ENCODE measurements around the gene EPGN.
A peak's percentile ranks its signal among the peaks of the same experiment; 100 is the strongest.

The EPGN gene, protein sequence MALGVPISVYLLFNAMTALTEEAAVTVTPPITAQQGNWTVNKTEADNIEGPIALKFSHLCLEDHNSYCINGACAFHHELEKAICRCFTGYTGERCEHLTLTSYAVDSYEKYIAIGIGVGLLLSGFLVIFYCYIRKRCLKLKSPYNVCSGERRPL

DNA sequence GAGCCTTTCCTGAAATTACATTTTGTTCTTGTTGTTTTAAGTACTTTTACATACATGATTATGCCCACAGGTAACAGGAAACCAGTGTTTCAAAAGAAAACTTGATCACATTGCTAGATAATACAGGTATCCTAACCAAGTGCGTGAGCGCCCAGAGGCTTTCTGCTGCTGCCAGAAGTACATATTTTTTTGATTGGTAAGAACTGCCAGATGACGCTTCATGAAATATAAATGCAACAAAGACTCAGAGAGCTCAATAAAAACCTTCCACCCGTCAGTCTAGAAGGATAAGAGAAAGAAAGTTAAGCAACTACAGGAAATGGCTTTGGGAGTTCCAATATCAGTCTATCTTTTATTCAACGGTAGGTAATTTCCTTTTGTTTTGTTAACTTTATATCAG lies at the start of gene EPGN:
Gene EPGN (plus strand): TSS at position 256 of the 400 bp plus-strand sequence. CDS start 64 bp downstream, at position 320.
- TF ChIP-seq, protein P1, sequence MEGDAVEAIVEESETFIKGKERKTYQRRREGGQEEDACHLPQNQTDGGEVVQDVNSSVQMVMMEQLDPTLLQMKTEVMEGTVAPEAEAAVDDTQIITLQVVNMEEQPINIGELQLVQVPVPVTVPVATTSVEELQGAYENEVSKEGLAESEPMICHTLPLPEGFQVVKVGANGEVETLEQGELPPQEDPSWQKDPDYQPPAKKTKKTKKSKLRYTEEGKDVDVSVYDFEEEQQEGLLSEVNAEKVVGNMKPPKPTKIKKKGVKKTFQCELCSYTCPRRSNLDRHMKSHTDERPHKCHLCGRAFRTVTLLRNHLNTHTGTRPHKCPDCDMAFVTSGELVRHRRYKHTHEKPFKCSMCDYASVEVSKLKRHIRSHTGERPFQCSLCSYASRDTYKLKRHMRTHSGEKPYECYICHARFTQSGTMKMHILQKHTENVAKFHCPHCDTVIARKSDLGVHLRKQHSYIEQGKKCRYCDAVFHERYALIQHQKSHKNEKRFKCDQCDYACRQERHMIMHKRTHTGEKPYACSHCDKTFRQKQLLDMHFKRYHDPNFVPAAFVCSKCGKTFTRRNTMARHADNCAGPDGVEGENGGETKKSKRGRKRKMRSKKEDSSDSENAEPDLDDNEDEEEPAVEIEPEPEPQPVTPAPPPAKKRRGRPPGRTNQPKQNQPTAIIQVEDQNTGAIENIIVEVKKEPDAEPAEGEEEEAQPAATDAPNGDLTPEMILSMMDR (conservative IDR thresholded peaks at IDR 0.05; ENCODE audit: low read depth, low read length): no peak
- H3K4me3 ChIP-seq (ENCODE audit: low read depth, low read length): no peak within 1 kb of the TSS
- DNase-seq (ENCODE audit: low read depth): peak; percentile 19

DNA sequence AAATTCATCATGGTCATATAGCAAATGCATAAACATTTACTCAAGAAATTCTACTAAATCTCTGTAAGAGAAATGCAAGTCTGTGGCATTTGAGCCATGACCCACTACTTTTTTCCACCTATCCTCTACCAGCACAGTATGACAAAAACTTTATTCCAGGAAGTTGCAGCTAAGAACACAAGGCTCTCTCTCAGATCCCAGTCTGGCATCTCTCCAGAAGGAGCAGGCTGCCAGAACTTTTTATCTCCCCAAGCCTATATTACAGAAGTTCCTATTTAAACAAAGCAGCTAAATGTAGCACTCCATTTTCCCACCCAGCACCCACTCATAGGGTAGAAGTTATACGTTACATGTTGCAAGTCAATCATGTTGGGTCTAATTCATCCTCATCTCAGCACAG lies 49.3 kb upstream of the EPGN start:
- DNase-seq (ENCODE audit: low read depth): peak; percentile 87
- TF ChIP-seq, protein P1 (conservative IDR thresholded peaks at IDR 0.05; ENCODE audit: low read depth, low read length): no peak
- H3K4me3 ChIP-seq (ENCODE audit: low read depth, low read length): no peak overlapping the region

DNA sequence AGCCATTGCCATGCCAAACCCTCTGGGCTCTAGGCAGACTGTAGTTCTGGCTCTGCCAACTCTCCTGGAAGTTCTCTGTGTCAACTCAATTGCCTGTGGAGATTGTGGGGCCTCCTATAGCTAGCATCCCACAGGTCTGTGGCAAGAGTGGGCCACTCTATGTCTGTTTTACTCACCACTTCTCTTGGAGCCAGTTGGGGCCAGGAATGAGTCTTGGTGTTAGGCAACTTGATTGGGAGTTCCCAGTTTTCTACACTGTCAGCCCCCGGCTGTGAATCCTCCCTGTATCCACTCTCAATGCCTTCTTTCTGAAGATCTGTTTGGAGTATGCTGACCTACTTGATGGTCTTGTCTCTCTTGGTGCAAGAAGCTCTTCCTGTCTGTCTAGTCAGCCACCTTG lies 48.2 kb upstream of the EPGN start:
- DNase-seq (ENCODE audit: low read depth): no peak
- TF ChIP-seq, protein P1 (conservative IDR thresholded peaks at IDR 0.05; ENCODE audit: low read depth, low read length): no peak
- H3K4me3 ChIP-seq (ENCODE audit: low read depth, low read length): no peak overlapping the region

DNA sequence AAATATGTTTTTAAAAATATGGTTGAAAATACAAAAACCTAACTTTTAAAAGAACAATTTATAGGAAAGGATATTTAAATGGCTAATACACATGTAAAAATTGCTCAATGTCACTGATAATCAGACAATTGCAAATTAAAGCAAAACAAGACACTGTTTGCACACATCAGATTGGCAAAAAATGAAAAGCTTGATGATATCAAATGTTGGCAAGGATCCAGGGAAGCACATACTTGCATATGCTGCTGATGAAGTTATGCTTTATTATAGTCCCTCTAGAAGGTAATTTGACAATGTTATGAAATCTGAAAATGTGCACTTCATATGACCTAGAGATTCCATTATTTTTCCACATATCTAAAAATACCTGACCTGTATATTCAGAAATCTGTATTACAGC lies 45.7 kb upstream of the EPGN start:
- TF ChIP-seq, protein P1 (conservative IDR thresholded peaks at IDR 0.05; ENCODE audit: low read depth, low read length): no peak

DNA sequence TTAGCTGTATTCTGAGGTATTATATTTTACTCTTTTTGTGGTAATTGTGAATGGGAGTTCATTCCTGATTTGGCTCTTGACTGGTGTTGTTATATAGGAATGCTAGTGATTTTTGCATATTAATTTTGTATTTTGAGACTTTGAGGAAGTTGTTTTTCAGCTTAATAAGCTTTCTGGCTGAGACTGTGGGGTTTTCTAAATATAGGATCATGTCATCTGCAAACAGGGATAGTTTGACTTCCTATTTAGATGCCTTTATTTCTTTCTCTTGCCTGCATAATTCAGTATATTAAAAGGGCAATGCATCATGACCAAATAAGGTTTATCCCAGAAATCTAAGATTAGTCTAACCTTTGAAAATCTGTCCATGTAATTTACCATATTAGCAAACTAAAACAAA lies 44.7 kb upstream of the EPGN start:
- no peak overlapping the region for H3K4me3 ChIP-seq (ENCODE audit: low read depth, low read length)
- DNase-seq (ENCODE audit: low read depth): no peak
- TF ChIP-seq, protein P1 (conservative IDR thresholded peaks at IDR 0.05; ENCODE audit: low read depth, low read length): no peak

More for the DNA sequence above, 45.7 kb upstream of the EPGN start:
- peak; percentile 59 for DNase-seq (ENCODE audit: low read depth)
- no peak overlapping the region for H3K4me3 ChIP-seq (ENCODE audit: low read depth, low read length)

DNA sequence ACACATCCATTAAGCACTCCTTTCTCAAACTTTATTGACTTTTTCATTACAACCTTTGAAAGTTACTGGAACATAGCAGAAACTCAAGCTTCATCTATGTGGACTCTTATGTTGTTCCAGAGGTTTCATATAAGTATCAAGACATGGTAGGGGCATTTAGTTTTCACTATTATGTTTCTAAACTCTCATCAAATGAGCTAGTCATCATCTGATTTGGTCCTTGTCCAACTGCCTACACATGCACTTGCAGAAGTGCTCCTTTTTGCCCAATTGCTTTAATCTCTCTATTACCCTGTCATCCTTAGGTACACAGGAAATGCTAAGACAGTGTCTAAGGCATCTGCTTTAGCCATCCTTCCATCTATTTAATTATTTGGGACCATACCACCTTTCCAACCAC lies 42.2 kb upstream of the EPGN start:
- H3K4me3 ChIP-seq (ENCODE audit: low read depth, low read length): no peak overlapping the region
- DNase-seq (ENCODE audit: low read depth): no peak
- TF ChIP-seq, protein P1 (conservative IDR thresholded peaks at IDR 0.05; ENCODE audit: low read depth, low read length): no peak

DNA sequence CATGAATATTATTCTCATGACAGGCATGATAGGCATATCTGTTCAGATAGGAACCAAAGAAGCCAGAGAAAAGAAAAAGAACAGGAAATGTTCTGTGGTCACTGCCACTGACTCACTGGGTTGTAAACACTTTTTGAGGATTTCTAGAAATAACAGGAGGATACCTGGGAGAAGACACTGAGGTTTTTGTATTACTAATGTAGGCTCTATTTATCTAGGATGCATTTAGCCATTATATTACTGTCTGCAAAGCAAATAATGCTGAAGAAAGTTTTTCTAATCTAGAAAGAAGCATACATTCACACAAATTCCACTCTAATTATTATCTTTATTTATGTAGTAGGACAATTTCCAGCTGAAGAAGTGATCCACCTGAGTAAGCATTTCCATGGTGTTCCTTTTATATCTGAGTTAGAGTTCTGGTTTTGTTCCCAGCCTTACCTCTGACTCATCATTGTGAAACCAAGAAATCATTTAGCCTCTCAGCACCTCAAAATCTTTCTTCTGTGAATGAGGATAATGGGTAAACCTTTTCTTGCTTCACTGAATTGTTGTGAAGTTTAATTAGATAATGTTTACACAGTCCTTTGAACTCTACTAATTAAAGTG lies 40.2 kb upstream of the EPGN start:
- H3K4me3 ChIP-seq (ENCODE audit: low read depth, low read length): no peak overlapping the region
- TF ChIP-seq, protein P1 (conservative IDR thresholded peaks at IDR 0.05; ENCODE audit: low read depth, low read length): no peak
- DNase-seq (ENCODE audit: low read depth): peak; percentile 79
